ENCODE results near the gene COQ7.

DNA sequence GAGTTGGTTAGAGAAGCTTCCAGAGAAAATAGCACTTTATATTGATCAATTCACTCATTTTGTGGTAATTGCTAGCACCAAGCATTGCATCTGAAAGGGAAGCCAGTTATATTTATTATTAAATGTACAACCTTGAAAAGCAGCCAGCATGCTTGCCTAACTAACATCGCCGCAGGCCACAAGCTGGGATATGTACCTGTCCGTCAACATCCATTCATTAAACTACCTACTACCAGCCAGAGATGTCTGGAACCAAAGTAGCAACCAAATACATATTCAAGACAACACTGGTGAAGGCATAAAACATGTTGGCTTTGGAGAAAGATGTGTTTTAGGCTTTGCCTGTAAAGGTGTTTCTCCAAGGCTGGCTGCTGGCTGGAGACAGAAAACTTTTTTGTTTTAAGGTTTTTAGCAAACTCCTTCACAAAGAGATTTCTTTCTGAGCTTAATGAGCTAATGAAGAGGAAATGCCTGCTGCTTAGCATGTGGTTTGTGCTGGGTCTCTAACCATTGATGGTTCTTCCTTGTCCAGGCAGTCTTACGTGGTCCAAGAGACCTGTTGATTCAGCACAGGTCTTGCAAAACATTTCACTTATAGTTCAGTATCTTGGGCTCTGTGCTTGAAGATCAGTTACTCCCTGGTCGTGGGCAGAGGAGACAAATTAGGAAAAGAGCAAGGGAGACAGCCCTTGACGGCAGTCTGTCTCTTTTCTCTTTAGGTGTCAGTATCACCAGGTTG, 49.5 kb downstream of the COQ7 start:
- TF ChIP-seq, protein P1, sequence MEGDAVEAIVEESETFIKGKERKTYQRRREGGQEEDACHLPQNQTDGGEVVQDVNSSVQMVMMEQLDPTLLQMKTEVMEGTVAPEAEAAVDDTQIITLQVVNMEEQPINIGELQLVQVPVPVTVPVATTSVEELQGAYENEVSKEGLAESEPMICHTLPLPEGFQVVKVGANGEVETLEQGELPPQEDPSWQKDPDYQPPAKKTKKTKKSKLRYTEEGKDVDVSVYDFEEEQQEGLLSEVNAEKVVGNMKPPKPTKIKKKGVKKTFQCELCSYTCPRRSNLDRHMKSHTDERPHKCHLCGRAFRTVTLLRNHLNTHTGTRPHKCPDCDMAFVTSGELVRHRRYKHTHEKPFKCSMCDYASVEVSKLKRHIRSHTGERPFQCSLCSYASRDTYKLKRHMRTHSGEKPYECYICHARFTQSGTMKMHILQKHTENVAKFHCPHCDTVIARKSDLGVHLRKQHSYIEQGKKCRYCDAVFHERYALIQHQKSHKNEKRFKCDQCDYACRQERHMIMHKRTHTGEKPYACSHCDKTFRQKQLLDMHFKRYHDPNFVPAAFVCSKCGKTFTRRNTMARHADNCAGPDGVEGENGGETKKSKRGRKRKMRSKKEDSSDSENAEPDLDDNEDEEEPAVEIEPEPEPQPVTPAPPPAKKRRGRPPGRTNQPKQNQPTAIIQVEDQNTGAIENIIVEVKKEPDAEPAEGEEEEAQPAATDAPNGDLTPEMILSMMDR (conservative IDR thresholded peaks at IDR 0.05 in 1 of 2, IDR thresholded peaks at IDR 0.05 in 1 of 2; ENCODE audit: low read depth in 1 of 2, low read length in 2 of 2) = no peak
- TF ChIP-seq EZH2 (IDR thresholded peaks at IDR 0.05; ENCODE audit: low read length, missing control alignments) = no peak

Data from fibroblast of lung (primary cell).